ENCODE results near the gene TNPO2.

DNA sequence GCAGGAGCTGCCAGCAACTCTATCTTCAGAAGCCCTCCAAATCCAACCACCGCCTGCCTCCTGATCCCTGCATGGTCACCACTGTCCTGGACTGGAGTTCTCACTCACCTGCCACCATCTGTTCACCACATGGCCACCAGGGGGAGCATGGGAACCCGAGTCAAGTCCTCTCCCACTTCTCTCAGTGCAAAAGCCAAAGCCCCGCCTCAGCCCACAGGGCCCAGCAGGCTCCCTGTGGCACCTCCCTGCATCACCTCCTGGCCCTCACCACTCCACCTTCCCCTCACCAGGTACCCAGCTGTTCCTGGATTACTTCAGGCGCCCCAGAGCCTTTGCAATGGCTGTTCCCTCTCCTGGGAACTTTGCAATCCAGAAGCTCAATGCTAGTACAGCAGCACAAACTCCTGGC lies 47.3 kb downstream of the TNPO2 start:
- TF ChIP-seq, protein P1, sequence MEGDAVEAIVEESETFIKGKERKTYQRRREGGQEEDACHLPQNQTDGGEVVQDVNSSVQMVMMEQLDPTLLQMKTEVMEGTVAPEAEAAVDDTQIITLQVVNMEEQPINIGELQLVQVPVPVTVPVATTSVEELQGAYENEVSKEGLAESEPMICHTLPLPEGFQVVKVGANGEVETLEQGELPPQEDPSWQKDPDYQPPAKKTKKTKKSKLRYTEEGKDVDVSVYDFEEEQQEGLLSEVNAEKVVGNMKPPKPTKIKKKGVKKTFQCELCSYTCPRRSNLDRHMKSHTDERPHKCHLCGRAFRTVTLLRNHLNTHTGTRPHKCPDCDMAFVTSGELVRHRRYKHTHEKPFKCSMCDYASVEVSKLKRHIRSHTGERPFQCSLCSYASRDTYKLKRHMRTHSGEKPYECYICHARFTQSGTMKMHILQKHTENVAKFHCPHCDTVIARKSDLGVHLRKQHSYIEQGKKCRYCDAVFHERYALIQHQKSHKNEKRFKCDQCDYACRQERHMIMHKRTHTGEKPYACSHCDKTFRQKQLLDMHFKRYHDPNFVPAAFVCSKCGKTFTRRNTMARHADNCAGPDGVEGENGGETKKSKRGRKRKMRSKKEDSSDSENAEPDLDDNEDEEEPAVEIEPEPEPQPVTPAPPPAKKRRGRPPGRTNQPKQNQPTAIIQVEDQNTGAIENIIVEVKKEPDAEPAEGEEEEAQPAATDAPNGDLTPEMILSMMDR (IDR thresholded peaks at IDR 0.05) = peak; percentile 76 to 86 (median 79)
- TF ChIP-seq POLR2A (IDR thresholded peaks at IDR 0.05) = no peak

All from tibial nerve (tissue), 3 donors.